ENCODE results near the gene HSPA12A. TPM values are rescaled to one million over a fixed set of nuclear protein-coding genes. Genes with fewer than 3 reads are reported as not detected.

The HSPA12A gene
- total and polyA plus RNA-seq, 2 of the 13 experiments (the other 11 are each of a cell fraction or from before 2014, with no cell fraction given): 6.4 to 13.6 TPM

- peaks cover 46% of the 10 kb centered on the region for H3K4me1 ChIP-seq (ENCODE audit: insufficient read depth, low read length)
- H3K4me2 ChIP-seq (ENCODE audit: low read depth, low read length): 0 out of 2 replicates have a peak overlapping the region, but pooled peaks have one; percentile 0
- no peaks in the 10 kb centered on the region for H3K36me3 ChIP-seq (replicated peaks in 1 of 2; ENCODE audit: control insufficient read depth in 1 of 2, insufficient read depth in 2 of 2, low read length in 2 of 2)
- CTCF ChIA-PET (ENCODE audit: low intra/inter-chr PET ratio, low total read pairs): no interaction called here
- H3K27ac ChIP-seq (ENCODE audit: extremely low read length, insufficient read depth, low read length): no peak overlapping the region
- H3K9me3 ChIP-seq (ENCODE audit: low read length): peaks cover 4% of the 10 kb centered on the region
- H3K9ac ChIP-seq (ENCODE audit: insufficient read depth, low read depth, low read length): no peak overlapping the region
- DNase-seq (ENCODE audit: low spot score) (peak; percentile 38), FAIRE-seq (no peak), ATAC-seq (no peak)
- in situ Hi-C loops (cut with HindIII; ENCODE audit: extremely low pct_ligation_motif_present, low pct_unique_long_range_greater_than_20kb): no loop called here
- WGBS (ENCODE audit: low lambda C conversion rate): 0% methylated on average over 2 of the region's 2 CpGs
- no peak overlapping the region for H2AFZ ChIP-seq (ENCODE audit: low read length)
- intact Hi-C loops (cut with micrococcal nuclease; ENCODE audit: unreplicated experiment): no loop called here
- no peaks in the 10 kb centered on the region; a peak in 2 of 5 replicates for H3K27me3 ChIP-seq (ENCODE audit: control insufficient read depth in 1 of 2, insufficient read depth in 2 of 2, low read length in 2 of 2)
- H4K20me1 ChIP-seq (ENCODE audit: insufficient read depth, low read length): no peaks in the 10 kb centered on the region
- POLR2A ChIA-PET: no interaction called here
- BruUV-seq (replicated peaks): no TSS peak
- no peaks in the 10 kb centered on the region for H3K79me2 ChIP-seq (ENCODE audit: insufficient read depth, low read length)
- H3K4me3 ChIP-seq (replicated peaks in 1 of 3; ENCODE audit: insufficient read depth in 1 of 3, low read depth in 2 of 3, low read length in 3 of 3): no peak overlapping the region
- TF ChIP-seq ZBTB1 (CRISPR knock-in tag; IDR thresholded peaks at IDR 0.05; ENCODE audit: borderline replicate concordance) (no peak), ZHX2 (IDR thresholded peaks at IDR 0.05; ENCODE audit: low read depth) (no peak), ZHX2 (CRISPR knock-in tag; IDR thresholded peaks at IDR 0.05; ENCODE audit: borderline replicate concordance) (no peak), NCOA2 (CRISPR knock-in tag; IDR thresholded peaks at IDR 0.05) (0 out of 2 replicates have a peak, but pooled peaks have one; percentile 21), REPIN1 (CRISPR knock-in tag; IDR thresholded peaks at IDR 0.05; ENCODE audit: borderline replicate concordance, low read depth) (no peak), ZNF205 (CRISPR knock-in tag; IDR thresholded peaks at IDR 0.05) (no peak), THRA (CRISPR knock-in tag; IDR thresholded peaks at IDR 0.05; ENCODE audit: borderline replicate concordance) (peak; percentile 73; the same call in 1 of the 2 replicates), SOX6 (IDR thresholded peaks at IDR 0.05) (no peak), SOX6 (CRISPR knock-in tag; IDR thresholded peaks at IDR 0.05) (peak; percentile 57; the same call in 1 of the 2 replicates), NR2F1 (CRISPR knock-in tag; IDR thresholded peaks at IDR 0.05) (no peak)
- TF ChIP-seq, protein P1, sequence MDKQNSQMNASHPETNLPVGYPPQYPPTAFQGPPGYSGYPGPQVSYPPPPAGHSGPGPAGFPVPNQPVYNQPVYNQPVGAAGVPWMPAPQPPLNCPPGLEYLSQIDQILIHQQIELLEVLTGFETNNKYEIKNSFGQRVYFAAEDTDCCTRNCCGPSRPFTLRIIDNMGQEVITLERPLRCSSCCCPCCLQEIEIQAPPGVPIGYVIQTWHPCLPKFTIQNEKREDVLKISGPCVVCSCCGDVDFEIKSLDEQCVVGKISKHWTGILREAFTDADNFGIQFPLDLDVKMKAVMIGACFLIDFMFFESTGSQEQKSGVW (CRISPR knock-in tag; IDR thresholded peaks at IDR 0.05; ENCODE audit: borderline replicate concordance): no peak
- TF ChIP-seq, protein P2, sequence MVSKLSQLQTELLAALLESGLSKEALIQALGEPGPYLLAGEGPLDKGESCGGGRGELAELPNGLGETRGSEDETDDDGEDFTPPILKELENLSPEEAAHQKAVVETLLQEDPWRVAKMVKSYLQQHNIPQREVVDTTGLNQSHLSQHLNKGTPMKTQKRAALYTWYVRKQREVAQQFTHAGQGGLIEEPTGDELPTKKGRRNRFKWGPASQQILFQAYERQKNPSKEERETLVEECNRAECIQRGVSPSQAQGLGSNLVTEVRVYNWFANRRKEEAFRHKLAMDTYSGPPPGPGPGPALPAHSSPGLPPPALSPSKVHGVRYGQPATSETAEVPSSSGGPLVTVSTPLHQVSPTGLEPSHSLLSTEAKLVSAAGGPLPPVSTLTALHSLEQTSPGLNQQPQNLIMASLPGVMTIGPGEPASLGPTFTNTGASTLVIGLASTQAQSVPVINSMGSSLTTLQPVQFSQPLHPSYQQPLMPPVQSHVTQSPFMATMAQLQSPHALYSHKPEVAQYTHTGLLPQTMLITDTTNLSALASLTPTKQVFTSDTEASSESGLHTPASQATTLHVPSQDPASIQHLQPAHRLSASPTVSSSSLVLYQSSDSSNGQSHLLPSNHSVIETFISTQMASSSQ (IDR thresholded peaks at IDR 0.05; ENCODE audit: low read depth): no peak
- TF ChIP-seq, protein P2 (CRISPR knock-in tag; IDR thresholded peaks at IDR 0.05; ENCODE audit: borderline replicate concordance): 0 out of 2 replicates have a peak, but pooled peaks have one; percentile 38
Measured at GRCh38 chr10:116763440-116763839, 21.1 kb upstream of the HSPA12A start.
